ENCODE measurements around the gene SMARCA4. TPM values are rescaled to one million over a fixed set of nuclear protein-coding genes. Genes with fewer than 3 reads are reported as not detected.
"Not testable (repeated sequence)": the region's sequence is repeated elsewhere in the genome, so short reads cannot be mapped to it uniquely, and the experiment has no call there.

Gene SMARCA4
- total RNA-seq, 6 experiments from 2014 or later = 26.3 to 45.8 (median 27.7) TPM

DNA sequence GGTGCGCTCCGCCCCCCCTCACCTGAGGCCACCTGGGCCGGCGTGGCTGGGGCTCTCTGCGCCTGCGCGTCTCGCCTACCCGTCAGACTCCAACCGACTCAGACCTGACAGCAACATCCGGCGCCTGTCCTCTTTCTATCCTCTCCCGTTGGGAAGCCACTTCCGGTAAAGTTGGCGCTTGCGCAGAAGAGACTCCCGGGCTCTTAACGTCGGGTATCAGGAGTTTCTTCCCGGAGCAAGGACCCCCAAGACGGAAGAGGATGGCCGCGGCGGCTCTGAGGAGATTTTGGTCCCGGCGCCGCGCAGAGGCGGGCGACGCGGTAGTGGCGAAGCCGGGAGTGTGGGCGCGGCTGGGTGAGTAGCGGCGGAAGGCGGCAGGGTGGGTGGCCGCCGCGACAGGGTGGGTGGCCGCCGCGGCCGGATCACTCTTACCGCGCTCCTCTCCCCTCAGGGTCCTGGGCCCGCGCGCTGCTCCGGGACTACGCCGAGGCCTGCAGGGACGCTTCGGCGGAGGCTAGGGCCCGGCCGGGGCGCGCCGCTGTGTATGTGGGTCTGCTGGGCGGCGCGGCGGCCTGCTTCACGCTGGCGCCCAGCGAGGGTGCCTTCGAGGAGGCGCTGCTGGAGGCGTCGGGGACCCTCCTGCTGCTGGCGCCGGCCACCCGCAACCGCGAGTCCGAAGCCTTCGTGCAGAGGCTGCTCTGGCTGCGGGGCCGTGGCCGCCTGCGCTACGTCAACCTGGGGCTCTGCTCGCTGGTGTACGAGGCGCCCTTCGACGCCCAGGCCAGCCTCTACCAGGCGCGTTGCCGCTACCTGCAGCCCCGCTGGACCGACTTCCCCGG, 32.0 kb upstream of the SMARCA4 start, which contains the start of the genes TIMM29 and YIPF2:
Gene TIMM29 (plus strand): TSS at position 249 of the 839 bp plus-strand sequence. CDS start 12 bp downstream, at position 261.
Gene YIPF2 (minus strand): TSS at position 77 of the 839 bp plus-strand sequence. CDS start 229 bp downstream, outside the sequence.
- no peaks in the 10 kb centered on the region for H3K9me3 ChIP-seq
- H3K4me1 ChIP-seq = peaks cover 0 to 18% (median 5%) of the 10 kb centered on the region in 4 donors
- peak within 1 kb of the TSS; percentile 96 to 100 (median 98) for H3K4me3 ChIP-seq
- TF ChIP-seq, protein P1, sequence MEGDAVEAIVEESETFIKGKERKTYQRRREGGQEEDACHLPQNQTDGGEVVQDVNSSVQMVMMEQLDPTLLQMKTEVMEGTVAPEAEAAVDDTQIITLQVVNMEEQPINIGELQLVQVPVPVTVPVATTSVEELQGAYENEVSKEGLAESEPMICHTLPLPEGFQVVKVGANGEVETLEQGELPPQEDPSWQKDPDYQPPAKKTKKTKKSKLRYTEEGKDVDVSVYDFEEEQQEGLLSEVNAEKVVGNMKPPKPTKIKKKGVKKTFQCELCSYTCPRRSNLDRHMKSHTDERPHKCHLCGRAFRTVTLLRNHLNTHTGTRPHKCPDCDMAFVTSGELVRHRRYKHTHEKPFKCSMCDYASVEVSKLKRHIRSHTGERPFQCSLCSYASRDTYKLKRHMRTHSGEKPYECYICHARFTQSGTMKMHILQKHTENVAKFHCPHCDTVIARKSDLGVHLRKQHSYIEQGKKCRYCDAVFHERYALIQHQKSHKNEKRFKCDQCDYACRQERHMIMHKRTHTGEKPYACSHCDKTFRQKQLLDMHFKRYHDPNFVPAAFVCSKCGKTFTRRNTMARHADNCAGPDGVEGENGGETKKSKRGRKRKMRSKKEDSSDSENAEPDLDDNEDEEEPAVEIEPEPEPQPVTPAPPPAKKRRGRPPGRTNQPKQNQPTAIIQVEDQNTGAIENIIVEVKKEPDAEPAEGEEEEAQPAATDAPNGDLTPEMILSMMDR (IDR thresholded peaks at IDR 0.05) = no peak
- TF ChIP-seq POLR2A (IDR thresholded peaks at IDR 0.05) = peak; percentile 66
- DNase-seq (peak; percentile 96 to 98 (median 98)), ATAC-seq (peak; percentile 93 to 96 (median 94))
- WGBS (ENCODE audit: insufficient coverage, low coverage, low lambda C conversion rate, missing lambda C conversion rate) = 1% methylated on average over 18 of the region's 96 CpGs
- H3K36me3 ChIP-seq = peaks cover 0 to 5% (median 0%) of the 10 kb centered on the region in 4 donors
- H3K27me3 ChIP-seq = no peaks in the 10 kb centered on the region
- intact Hi-C loops (cut with DNase I) = loop anchor here in 1 of 2 donors (10.0 kb wide), 1 partner anchor 54 kb away; the partner anchor contains the start of gene CARM1
- H3K27ac ChIP-seq = peak within 1 kb of the TSS; percentile 53 to 78 (median 75)

- Histone ChIP-seq H3K36me3 (no peaks in the 10 kb centered on the region), H3K9me3 (no peaks in the 10 kb centered on the region), H3K27ac (peak overlapping the region in 2 of 3 donors; percentile 53 to 75), H3K27me3 (no peaks in the 10 kb centered on the region), H3K4me3 (peak overlapping the region; percentile 96 to 100 (median 98)), H3K4me1 (peaks cover 0 to 18% (median 5%) of the 10 kb centered on the region in 4 donors)
- intact Hi-C loops (cut with DNase I) = loop anchor here in 1 of 2 donors (10.0 kb wide), 1 partner anchor 55 kb away; the partner anchor contains the start of gene CARM1
- WGBS (ENCODE audit: insufficient coverage, low coverage, low lambda C conversion rate, missing lambda C conversion rate) = no CpG with 5 or more reads among the region's 27 CpGs
- TF ChIP-seq POLR2A (IDR thresholded peaks at IDR 0.05) = no peak
- TF ChIP-seq, protein P1 (IDR thresholded peaks at IDR 0.05) = no peak
- DNase-seq = peak in 1 of 3 donors; percentile 51
- ATAC-seq = no peak
Observed at GRCh38 chr19:10929402-10929794, 31.4 kb upstream of the SMARCA4 start.

DNA sequence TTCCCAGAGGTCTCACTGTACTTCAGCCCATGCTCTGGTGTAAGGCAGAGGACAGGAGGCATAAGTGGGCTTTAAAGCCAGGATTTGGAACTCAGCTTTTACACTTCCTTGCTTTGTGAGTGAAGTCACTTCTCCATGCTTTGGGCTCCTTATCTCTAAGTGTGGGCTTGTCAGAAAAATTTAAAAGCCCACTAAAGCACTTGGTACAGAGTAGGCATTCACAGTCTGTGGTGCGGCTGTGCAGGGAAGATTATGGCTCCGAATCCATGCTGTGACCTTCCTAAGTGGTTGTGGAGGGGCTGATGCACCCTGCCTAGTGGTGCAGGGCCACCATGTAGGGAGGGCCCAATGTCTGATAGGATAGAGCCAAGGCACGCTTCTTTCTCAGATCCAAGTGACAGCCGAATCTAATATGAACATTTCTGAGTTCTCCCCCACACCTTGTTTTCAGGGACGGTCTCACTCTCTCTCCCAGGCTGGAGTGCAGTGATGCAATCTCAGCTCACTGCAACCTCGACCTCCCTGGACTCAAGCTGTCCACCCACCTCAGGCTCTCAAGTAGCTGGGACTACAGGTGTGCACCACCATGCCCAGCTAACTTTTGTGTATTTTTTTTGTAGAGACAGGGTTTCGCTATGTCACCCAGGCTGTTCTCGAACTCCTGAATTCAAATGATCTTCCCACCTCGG, 25.3 kb upstream of the SMARCA4 start:
- H3K27ac ChIP-seq = no peak overlapping the region
- no peaks in the 10 kb centered on the region for H3K36me3 ChIP-seq
- no peaks in the 10 kb centered on the region for H3K27me3 ChIP-seq
- DNase-seq (no peak), ATAC-seq (no peak)
- H3K4me3 ChIP-seq = no peak overlapping the region
- intact Hi-C loops (cut with DNase I) = loop anchor here in 1 of 2 donors (10.0 kb wide), 1 partner anchor 279 kb away; no protein-coding TSS in a partner anchor
- peaks cover 0 to 20% (median 0%) of the 10 kb centered on the region in 4 donors for H3K4me1 ChIP-seq
- TF ChIP-seq, protein P1 (IDR thresholded peaks at IDR 0.05) = no peak
- TF ChIP-seq POLR2A (IDR thresholded peaks at IDR 0.05) = no peak
- 60% methylated on average over 5 of the region's 9 CpGs for WGBS (ENCODE audit: insufficient coverage, low coverage, low lambda C conversion rate, missing lambda C conversion rate)
- no peaks in the 10 kb centered on the region for H3K9me3 ChIP-seq

- TF ChIP-seq, protein P1 (IDR thresholded peaks at IDR 0.05) = peak; percentile 61 to 66 (median 62)
- no peak for TF ChIP-seq POLR2A (IDR thresholded peaks at IDR 0.05)
- peak; percentile 77 to 83 (median 80) for ATAC-seq
- Histone ChIP-seq H3K27me3 (no peaks in the 10 kb centered on the region), H3K9me3 (no peaks in the 10 kb centered on the region), H3K27ac (no peak overlapping the region), H3K36me3 (no peaks in the 10 kb centered on the region), H3K4me3 (no peak overlapping the region), H3K4me1 (peaks cover 0 to 20% (median 0%) of the 10 kb centered on the region in 4 donors)
- WGBS (ENCODE audit: insufficient coverage, low coverage, low lambda C conversion rate, missing lambda C conversion rate) = 2% methylated on average over 9 of the region's 11 CpGs
- intact Hi-C loops (cut with DNase I) = loop anchor here in 1 of 2 donors (10.0 kb wide), 1 partner anchor 278 kb away; no protein-coding TSS in a partner anchor
- DNase-seq = no peak
Observed at GRCh38 chr19:10936661-10937084, 24.2 kb upstream of the SMARCA4 start.

DNA sequence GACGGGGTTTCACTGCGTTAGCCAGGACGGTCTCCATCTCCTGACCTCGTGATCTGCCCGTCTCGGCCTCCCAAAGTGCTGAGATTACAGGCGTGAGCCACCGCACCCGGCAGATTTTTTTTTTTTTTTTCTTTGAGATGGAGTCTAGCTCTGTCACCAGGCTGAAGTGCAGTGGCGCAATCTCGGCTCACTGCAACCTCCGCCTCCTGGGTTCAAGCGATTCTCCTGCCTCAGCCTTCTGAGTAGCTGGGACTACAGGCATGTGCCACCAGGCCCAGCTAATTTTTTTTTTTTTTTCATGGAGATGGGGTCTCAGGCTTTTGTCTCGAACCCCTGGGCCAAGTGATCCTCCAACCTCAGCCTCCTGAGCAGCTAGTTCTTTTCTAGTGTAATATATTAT, 19.2 kb upstream of the SMARCA4 start:
- H3K4me1 ChIP-seq = peaks cover 0 to 30% (median 0%) of the 10 kb centered on the region in 4 donors
- H3K27me3 ChIP-seq; H3K36me3 ChIP-seq; intact Hi-C loops (cut with DNase I); H3K9me3 ChIP-seq; ATAC-seq; DNase-seq; H3K4me3 ChIP-seq; H3K27ac ChIP-seq: not testable (repeated sequence)
- 55% methylated on average over 10 of the region's 14 CpGs for WGBS (ENCODE audit: insufficient coverage, low coverage, low lambda C conversion rate, missing lambda C conversion rate)

GRCh38 chr19:10943412-10943811, 17.4 kb upstream of the SMARCA4 start:
- WGBS (ENCODE audit: insufficient coverage, low coverage, low lambda C conversion rate, missing lambda C conversion rate) = 96% methylated on average over 4 of the region's 4 CpGs

More at GRCh38 chr19:10943412-10943811, 17.4 kb upstream of the SMARCA4 start:
- ATAC-seq; H3K4me3 ChIP-seq; H3K9me3 ChIP-seq; H3K27ac ChIP-seq; intact Hi-C loops (cut with DNase I); H3K27me3 ChIP-seq; H3K36me3 ChIP-seq; DNase-seq: not testable (repeated sequence)
- H3K4me1 ChIP-seq = peaks cover 0 to 34% (median 4%) of the 10 kb centered on the region in 4 donors

Measured in right lobe of liver (tissue), 6 donors.